Measurements from ENCODE around the gene TP53BP1.

TP53BP1 gene

GRCh38 chr15:43487271-43487895 is 5.6 kb downstream of the TP53BP1 start:
- no peak for FAIRE-seq

- no peak for FAIRE-seq
Measured at GRCh38 chr15:43484455-43484854, 8.5 kb downstream of the TP53BP1 start.

GRCh38 chr15:43483297-43484128 is 9.4 kb downstream of the TP53BP1 start:
- FAIRE-seq = no peak

- FAIRE-seq = no peak
Measured at GRCh38 chr15:43473885-43474284, 19.1 kb downstream of the TP53BP1 start.

GRCh38 chr15:43471975-43472374 is 21.0 kb downstream of the TP53BP1 start:
- FAIRE-seq = no peak

GRCh38 chr15:43469867-43470266 is 23.1 kb downstream of the TP53BP1 start:
- no peak for FAIRE-seq

GRCh38 chr15:43465100-43465499 is 27.9 kb downstream of the TP53BP1 start:
- no peak for FAIRE-seq

GRCh38 chr15:43463998-43464397 is 29.0 kb downstream of the TP53BP1 start:
- no peak for FAIRE-seq

GRCh38 chr15:43463507-43463906 is 29.4 kb downstream of the TP53BP1 start:
- FAIRE-seq = no peak

GRCh38 chr15:43449981-43450380 is 43.0 kb downstream of the TP53BP1 start:
- no peak for FAIRE-seq

GRCh38 chr15:43446344-43446743 is 46.6 kb downstream of the TP53BP1 start:
- no peak for FAIRE-seq

GRCh38 chr15:43441316-43441715 is 51.6 kb downstream of the TP53BP1 start:
- FAIRE-seq = peak; percentile 76

GRCh38 chr15:43440721-43441281 is 52.2 kb downstream of the TP53BP1 start:
- FAIRE-seq = peak; percentile 98

GRCh38 chr15:43439268-43439667 is 53.7 kb downstream of the TP53BP1 start:
- FAIRE-seq = no peak

- FAIRE-seq = no peak
Measured at GRCh38 chr15:43436395-43436794, 56.6 kb downstream of the TP53BP1 start.

- FAIRE-seq = no peak
Measured at GRCh38 chr15:43434446-43434845, 58.5 kb downstream of the TP53BP1 start.

GRCh38 chr15:43433661-43434303 is 59.2 kb downstream of the TP53BP1 start:
- no peak for FAIRE-seq

- no peak for FAIRE-seq
Measured at GRCh38 chr15:43433165-43433564, 59.8 kb downstream of the TP53BP1 start.

- no peak for FAIRE-seq
Measured at GRCh38 chr15:43429687-43430086, 63.3 kb downstream of the TP53BP1 start.

GRCh38 chr15:43423793-43424192 is 69.2 kb downstream of the TP53BP1 start:
- FAIRE-seq = no peak

- no peak for FAIRE-seq
Measured at GRCh38 chr15:43420876-43421275, 72.1 kb downstream of the TP53BP1 start.

- no peak for FAIRE-seq
Measured at GRCh38 chr15:43420435-43420834, 72.5 kb downstream of the TP53BP1 start.

GRCh38 chr15:43414196-43414595 is 78.8 kb downstream of the TP53BP1 start:
- no peak for FAIRE-seq

GRCh38 chr15:43412096-43412495 is 80.9 kb downstream of the TP53BP1 start:
- no peak for FAIRE-seq
